IPS-NIHi11 (cell line): ENCODE measurements around the gene IFT27.

Source experiments
- DNase-seq: peaks from one replicate; pipeline ENCODE4 v3.0.0; 2012; ENCODE audit warnings: mixed read lengths, low spot score

IFT27 gene

DNA sequence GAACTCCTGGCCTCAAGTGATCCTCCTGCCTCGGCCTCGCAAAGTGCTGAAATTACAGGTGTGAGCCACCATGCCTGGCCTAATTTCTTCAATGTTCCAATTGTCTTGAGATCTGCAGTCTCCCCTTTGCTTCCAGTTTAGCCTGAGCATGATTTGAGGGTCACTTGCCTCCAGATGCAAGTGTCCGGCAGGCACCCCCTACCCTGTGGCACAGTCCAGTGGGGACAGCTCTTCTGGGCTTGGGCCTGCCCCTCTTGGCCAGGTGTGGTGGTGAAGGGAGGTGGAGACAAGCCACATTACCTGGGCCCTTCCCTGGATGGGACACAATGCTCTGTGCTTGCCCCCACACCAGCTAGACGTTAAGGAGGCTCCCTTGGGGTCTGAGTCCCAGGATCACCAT lies 51.1 kb downstream of the IFT27 start:
- no peak for DNase-seq

GRCh38 chr22:36722055-36722454 lies 53.9 kb downstream of the IFT27 start:
- no peak for DNase-seq

- DNase-seq, result no peak
Measured at GRCh38 chr22:36715647-36716046, 60.3 kb downstream of the IFT27 start.

- DNase-seq, result no peak
Measured at GRCh38 chr22:36714110-36714509, 61.8 kb downstream of the IFT27 start.

DNA sequence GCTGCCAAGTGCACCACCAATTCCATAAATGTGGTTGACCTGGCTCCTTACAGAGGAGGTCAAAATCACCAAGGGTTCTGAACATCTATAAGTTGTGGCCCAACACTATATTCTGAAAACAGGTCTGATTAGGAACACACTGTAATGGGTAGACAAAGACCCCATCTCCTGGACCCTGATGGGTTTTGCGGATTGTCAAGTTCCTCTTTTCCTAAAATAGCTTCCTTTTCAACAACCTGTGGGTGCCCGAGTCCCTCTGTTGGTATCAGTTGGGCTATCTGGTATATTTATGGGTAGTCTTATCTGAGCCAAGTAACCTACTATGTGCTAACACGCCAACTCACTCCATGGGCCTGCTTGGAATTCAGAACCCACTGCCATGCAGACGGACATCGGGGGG lies 62.5 kb downstream of the IFT27 start:
- no peak for DNase-seq
